Measurements from ENCODE around the gene ME1. TPM values are rescaled to one million over a fixed set of nuclear protein-coding genes. Genes with fewer than 3 reads are reported as not detected.

The ME1 gene
- total and polyA plus RNA-seq, 9 of the 15 experiments (the other 6 are each of a cell fraction or from before 2014, with no cell fraction given) = 3.2 to 10.4 (median 5.5) TPM

- TF ChIP-seq ATF3 (IDR thresholded peaks at IDR 0.05) = peak; percentile 36; the same call in 1 of the 2 replicates
- no peak for TF ChIP-seq ATF3 (CRISPR knock-in tag; conservative IDR thresholded peaks at IDR 0.05)
- TF ChIP-seq MLX (CRISPR knock-in tag; conservative IDR thresholded peaks at IDR 0.05) = no peak
- Histone ChIP-seq H3K4me3 (no peak overlapping the region), H3K79me2 (ENCODE audit: control insufficient read depth, insufficient read depth, low read length) (no peaks in the 10 kb centered on the region), H3K9ac (ENCODE audit: insufficient read depth in 1 of 2, low read depth in 2 of 2, low read length in 2 of 2) (no peak overlapping the region), H3K4me1 (replicated peaks in 1 of 2; ENCODE audit: control insufficient read depth in 2 of 2, insufficient read depth in 2 of 2, low read length in 2 of 2) (no peaks in the 10 kb centered on the region; a peak in 1 of 5 replicates), H2AFZ (ENCODE audit: low read depth, low read length) (no peak overlapping the region), H3K4me2 (ENCODE audit: insufficient read depth, low read length) (no peak overlapping the region), H3K9me1 (ENCODE audit: control insufficient read depth, insufficient read depth, low read length) (no peaks in the 10 kb centered on the region), H3K36me3 (ENCODE audit: control insufficient read depth, insufficient read depth, low read length) (peaks cover 83% of the 10 kb centered on the region), H3K27me3 (ENCODE audit: control insufficient read depth in 2 of 2, insufficient read depth in 2 of 2, low read length in 2 of 2) (no peaks in the 10 kb centered on the region), H3K27ac (ENCODE audit: extremely low read depth, low read depth, low read length) (no peak overlapping the region), H4K20me1 (replicated peaks; ENCODE audit: control insufficient read depth, insufficient read depth, low read length) (no peaks in the 10 kb centered on the region), H3K9me3 (replicated peaks; ENCODE audit: control insufficient read depth, insufficient read depth, low read depth, low read length) (no peaks in the 10 kb centered on the region)
- ATAC-seq = no peak
- ChIA-PET CTCF (ENCODE audit: low intra/inter-chr PET ratio) (no interaction called here), POLR2A (interaction anchor here (0.7 to 1.4 kb wide), 3 partner anchors 8 to 339 kb away, joined by 3 to 5 read pairs (median 4); no protein-coding TSS in a partner anchor)
- no peak for FAIRE-seq
- DNase-seq (ENCODE audit: extremely low read depth in 1 of 4, low spot score in 3 of 4) = no peak
- in situ Hi-C loops (cut with MboI) = loop anchor here (25.0 kb wide), 1 partner anchor 945 kb away; the partner anchor contains the start of gene IBTK
- no TSS peak for BruUV-seq (replicated peaks)
- WGBS (ENCODE audit: insufficient coverage, low coverage, missing lambda C conversion rate) = 25% methylated on average over 1 of the region's 1 CpG
- intact Hi-C loops (cut with micrococcal nuclease) = no loop called here
Observed at GRCh38 chr6:83182114-83182513, 248.7 kb downstream of the ME1 start.

Data from K562 (cell line).